Esophagus squamous epithelium (tissue), 5 donors: ENCODE data around the gene MST1R. TPM values are rescaled to one million over a fixed set of nuclear protein-coding genes. Genes with fewer than 3 reads are reported as not detected.

Experiments
- DNase-seq: peaks from one replicate; lab custom pipeline; 2025; lab: John Stamatoyannopoulos, UW
- H3K27ac ChIP-seq, 4 donors: fragments of 200-600 bp; sonication (generic); one replicate each; pipeline ENCODE4 v1.5.1; 2016 to 2019; ENCODE audit warnings: mild to moderate bottlenecking in 1 of 4
- H3K27me3 ChIP-seq, 4 donors: fragments of 200-600 bp; sonication (generic); 1 replicate in 3 of 4; 2 replicates in 1 of 4; pipeline versions ENCODE4 v1.5.1 to v1.6.0; 2017 to 2021; ENCODE audit warnings: antibody characterized with exemption in 1 of 4
- H3K36me3 ChIP-seq, 3 donors: fragments of 200-600 bp; sonication (generic); one replicate each; pipeline ENCODE4 v1.5.1; 2016 to 2019
- H3K4me1 ChIP-seq, 3 donors: fragments of 200-600 bp; sonication (generic); one replicate each; pipeline ENCODE4 v1.5.1; 2017 to 2019
- H3K4me3 ChIP-seq, 4 donors: fragments of 200-600 bp; sonication (generic); 1 replicate in 3 of 4; 2 replicates in 1 of 4; pipeline ENCODE4 v1.5.1; 2016 to 2019; ENCODE audit warnings: mild to moderate bottlenecking in 2 of 4, moderate library complexity in 1 of 4
- H3K9me3 ChIP-seq, 3 donors: fragments of 200-600 bp; sonication (generic); one replicate each; pipeline ENCODE4 v1.5.1; 2016 to 2019
- POLR2A ChIP-seq, 4 donors: fragments of 450-650 bp; IDR thresholded peaks; one replicate each; pipeline ENCODE4 v1.6.1; 2017; ENCODE audit warnings: antibody characterized with exemption in 4 of 4, mild to moderate bottlenecking in 4 of 4, moderate library complexity in 3 of 4
- whole genome bisulfite sequencing, 2 donors: methylation state at CpG; one replicate each; pipeline ENCODE4 v1.1.5; 2018; 5-methylcytosine and 5-hydroxymethylcytosine counted together
- intact Hi-C: fragments of 100-400 bp; cut with DNase I; formaldehyde crosslinking; loops from one replicate; pipeline ENCODE4 v1.15.0; 2022
- total RNA-seq, 4 donors: library from RNA; depleted of rRNA; stranded (reverse); fragments of >200 nt; gene quantifications; one replicate each; pipeline ENCODE4 v1.1.0, GENCODE V29; 2016
- TF ChIP-seq, protein P1 (sequence below), 6 experiments: fragments of 450-650 bp in 4 of 6; fragments of 200-600 bp in 2 of 6; sonication (generic) in 2 of 6; IDR thresholded peaks; one replicate each; pipeline ENCODE4 v1.5.1; 2016 to 2019; ENCODE audit warnings: antibody characterized with exemption in 6 of 6, mild to moderate bottlenecking in 4 of 6, moderate library complexity in 4 of 6
- donor health status: DM: yes; HTN: yes; CAD: no.

Gene MST1R
- total RNA-seq, 4 donors from 2014 or later = 5.4 to 26.5 (median 14.5) TPM

DNA sequence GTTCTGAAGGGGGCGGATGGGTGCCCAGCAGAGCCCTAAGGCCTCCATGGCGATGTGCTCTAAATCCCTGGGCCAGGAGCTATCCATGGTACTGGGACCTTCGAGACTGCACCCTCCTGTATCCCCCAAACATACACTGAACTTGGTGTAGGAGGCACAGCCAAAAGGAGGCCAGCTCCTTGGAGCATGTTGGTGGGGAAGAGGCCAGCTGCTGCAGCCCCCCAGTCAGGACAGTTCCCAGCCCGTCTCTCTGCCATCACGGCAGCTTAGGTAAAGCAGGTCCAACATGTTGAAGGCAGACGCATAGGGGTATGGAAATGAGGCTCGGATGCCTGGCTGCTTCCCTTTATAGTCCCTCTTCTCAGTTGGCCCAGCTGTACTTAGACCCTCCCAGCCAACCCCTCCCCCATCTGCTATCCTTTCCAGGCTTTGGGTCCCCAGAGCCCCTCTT lies 35.8 kb downstream of the MST1R start:
- DNase-seq = no peak
- 19 to 23% methylated on average over 5 to 7 of the region's 7 CpGs for WGBS, 2 donors
- H3K4me3 ChIP-seq = no peak overlapping the region
- H3K36me3 ChIP-seq = no peaks in the 10 kb centered on the region
- intact Hi-C loops = no loop called here
- no peak for TF ChIP-seq POLR2A (IDR thresholded peaks at IDR 0.05)
- TF ChIP-seq, protein P1, sequence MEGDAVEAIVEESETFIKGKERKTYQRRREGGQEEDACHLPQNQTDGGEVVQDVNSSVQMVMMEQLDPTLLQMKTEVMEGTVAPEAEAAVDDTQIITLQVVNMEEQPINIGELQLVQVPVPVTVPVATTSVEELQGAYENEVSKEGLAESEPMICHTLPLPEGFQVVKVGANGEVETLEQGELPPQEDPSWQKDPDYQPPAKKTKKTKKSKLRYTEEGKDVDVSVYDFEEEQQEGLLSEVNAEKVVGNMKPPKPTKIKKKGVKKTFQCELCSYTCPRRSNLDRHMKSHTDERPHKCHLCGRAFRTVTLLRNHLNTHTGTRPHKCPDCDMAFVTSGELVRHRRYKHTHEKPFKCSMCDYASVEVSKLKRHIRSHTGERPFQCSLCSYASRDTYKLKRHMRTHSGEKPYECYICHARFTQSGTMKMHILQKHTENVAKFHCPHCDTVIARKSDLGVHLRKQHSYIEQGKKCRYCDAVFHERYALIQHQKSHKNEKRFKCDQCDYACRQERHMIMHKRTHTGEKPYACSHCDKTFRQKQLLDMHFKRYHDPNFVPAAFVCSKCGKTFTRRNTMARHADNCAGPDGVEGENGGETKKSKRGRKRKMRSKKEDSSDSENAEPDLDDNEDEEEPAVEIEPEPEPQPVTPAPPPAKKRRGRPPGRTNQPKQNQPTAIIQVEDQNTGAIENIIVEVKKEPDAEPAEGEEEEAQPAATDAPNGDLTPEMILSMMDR (IDR thresholded peaks at IDR 0.05) = no peak
- H3K27ac ChIP-seq = no peak overlapping the region
- H3K9me3 ChIP-seq = no peaks in the 10 kb centered on the region
- peaks cover 9 to 15% (median 12%) of the 10 kb centered on the region in 3 donors for H3K4me1 ChIP-seq
- peaks cover 4 to 98% (median 19%) of the 10 kb centered on the region in 4 donors for H3K27me3 ChIP-seq

DNA sequence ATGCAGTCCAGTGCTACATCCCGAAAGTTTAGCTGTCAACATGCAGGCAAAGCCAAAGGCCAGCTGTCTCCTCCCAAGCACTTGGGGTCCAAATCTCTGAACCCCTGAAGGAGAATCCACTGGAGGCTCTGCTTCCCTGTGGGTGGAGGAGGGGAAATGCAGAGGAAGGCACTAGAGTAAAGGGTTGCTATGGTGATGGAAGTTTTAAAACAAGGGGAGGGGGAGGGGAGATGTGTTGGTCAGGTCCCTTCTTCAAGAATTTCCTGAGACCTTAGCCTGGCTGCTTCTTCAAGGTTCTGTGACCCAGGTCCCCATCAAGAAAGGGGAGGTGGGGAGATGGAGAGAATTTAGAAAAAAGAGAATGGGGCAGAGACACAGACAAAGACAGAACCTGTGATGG lies 36.3 kb downstream of the MST1R start:
- Histone ChIP-seq H3K27ac (no peak overlapping the region), H3K36me3 (no peaks in the 10 kb centered on the region), H3K27me3 (peaks cover 4 to 95% (median 19%) of the 10 kb centered on the region in 4 donors), H3K4me3 (no peak overlapping the region), H3K9me3 (no peaks in the 10 kb centered on the region), H3K4me1 (peaks cover 9 to 15% (median 12%) of the 10 kb centered on the region in 3 donors)
- no peak for TF ChIP-seq POLR2A (IDR thresholded peaks at IDR 0.05)
- TF ChIP-seq, protein P1 (IDR thresholded peaks at IDR 0.05) = no peak
- DNase-seq = no peak
- intact Hi-C loops = no loop called here
- no CpG with 5 or more reads among the region's 1 CpG for WGBS, 2 donors

DNA sequence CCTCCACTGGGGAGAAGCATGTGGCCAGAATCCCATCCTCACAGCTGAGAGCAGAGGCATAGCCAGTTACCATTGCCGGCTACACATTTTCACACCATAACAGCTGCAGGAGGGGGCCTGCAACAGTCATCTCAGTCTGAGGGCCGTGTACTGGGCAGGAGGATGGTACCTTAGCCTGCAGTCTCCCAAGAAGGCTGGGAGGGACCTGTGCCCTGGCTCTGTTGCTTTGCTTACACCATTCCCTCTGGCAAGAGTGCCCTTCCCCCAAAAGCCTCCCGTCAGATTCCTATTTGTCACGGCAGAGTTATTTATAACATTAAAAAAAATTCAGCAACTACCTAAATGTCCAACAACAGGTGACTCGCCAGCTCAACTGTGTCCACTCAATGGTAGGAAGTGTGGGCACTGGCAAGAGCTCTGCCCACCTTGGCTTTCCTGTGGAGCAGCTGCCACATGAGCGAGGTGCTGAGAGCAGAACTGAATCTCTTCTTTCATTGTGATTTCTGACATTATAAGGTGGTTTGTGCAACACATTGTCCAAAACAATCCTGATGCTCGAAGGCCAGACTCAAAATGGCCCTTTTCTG lies 38.4 kb downstream of the MST1R start:
- DNase-seq = no peak
- Histone ChIP-seq H3K4me1 (peaks cover 9 to 15% (median 12%) of the 10 kb centered on the region in 3 donors), H3K4me3 (no peak overlapping the region), H3K36me3 (no peaks in the 10 kb centered on the region), H3K9me3 (no peaks in the 10 kb centered on the region), H3K27ac (no peak overlapping the region), H3K27me3 (peaks cover 4 to 80% (median 18%) of the 10 kb centered on the region in 4 donors)
- intact Hi-C loops = no loop called here
- TF ChIP-seq POLR2A (IDR thresholded peaks at IDR 0.05) = no peak
- TF ChIP-seq, protein P1 (IDR thresholded peaks at IDR 0.05) = no peak
- WGBS, 2 donors = 32 to 48% methylated on average over 4 to 6 of the region's 7 CpGs

DNA sequence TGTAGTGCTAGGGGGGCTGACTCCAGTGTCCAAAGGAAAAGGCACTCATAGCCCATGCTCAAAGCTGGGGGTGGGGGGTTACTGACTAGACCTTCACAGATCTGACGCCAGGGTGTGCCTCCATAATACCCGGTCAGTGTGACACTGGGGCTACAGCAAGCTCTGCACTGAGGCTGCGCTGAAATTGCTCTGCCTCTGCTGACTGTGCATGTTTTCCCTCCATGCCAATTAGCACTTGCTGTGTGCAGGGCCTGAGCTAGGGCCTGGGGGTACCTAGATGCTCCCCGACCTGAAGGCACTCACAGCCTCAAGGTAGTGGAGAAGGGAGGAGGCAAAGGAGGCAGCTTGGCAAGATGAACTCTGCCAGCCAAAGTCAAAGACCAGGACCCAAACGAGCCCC lies 39.2 kb downstream of the MST1R start:
- Histone ChIP-seq H3K36me3 (no peaks in the 10 kb centered on the region), H3K4me1 (peaks cover 5 to 9% (median 7%) of the 10 kb centered on the region in 3 donors), H3K27ac (no peak overlapping the region), H3K27me3 (peaks cover 0 to 72% (median 15%) of the 10 kb centered on the region in 4 donors), H3K4me3 (no peak overlapping the region), H3K9me3 (no peaks in the 10 kb centered on the region)
- intact Hi-C loops = no loop called here
- no peak for DNase-seq
- WGBS, 2 donors = 65% methylated on average over 4 of the region's 5 CpGs; no CpG with 5 or more reads in 1 of the 2 donors
- TF ChIP-seq, protein P1 (IDR thresholded peaks at IDR 0.05) = no peak
- TF ChIP-seq POLR2A (IDR thresholded peaks at IDR 0.05) = no peak

DNA sequence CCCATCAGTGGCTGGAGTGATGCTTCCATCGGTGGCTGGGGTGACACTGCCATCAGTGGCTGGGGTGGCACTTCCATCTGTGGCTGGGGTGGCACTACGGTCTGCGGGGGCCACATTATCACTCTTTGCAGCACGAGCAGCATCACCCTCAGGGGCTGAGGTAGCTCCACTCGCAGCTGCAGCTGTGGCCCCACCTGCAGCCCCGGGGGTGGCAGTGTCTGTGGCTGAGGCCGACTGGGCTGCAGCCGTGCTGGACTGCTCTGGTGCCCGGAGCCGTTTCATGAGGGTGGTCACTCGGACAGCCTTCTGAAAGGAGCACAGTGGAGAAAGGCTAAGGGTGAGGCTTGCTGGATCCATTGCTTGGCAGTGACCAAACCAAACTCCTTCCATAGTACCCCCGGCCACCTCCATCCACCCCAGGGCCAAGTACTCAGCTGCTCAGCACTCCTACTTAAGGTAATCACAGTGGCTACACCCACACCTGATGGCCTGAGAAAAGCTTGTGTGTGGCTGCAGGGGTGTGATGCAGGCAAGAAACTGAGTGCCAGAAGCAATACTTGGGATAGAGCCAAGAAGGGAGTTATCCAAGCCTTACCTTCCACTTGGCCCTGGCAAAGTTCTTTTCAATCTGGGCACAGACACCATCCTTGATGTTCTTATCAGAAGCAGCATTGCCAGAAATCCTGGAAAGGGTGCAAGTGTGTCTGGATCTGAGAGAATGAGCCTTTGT lies 43.9 kb downstream of the MST1R start:
- TF ChIP-seq POLR2A (IDR thresholded peaks at IDR 0.05) = no peak
- TF ChIP-seq, protein P1 (IDR thresholded peaks at IDR 0.05) = no peak
- no peak for DNase-seq

More for the DNA sequence above, 43.9 kb downstream of the MST1R start:
- whole genome bisulfite sequencing, 2 donors = 100% methylated on average over 1 of the region's 12 CpGs; no CpG with 5 or more reads in 1 of the 2 donors
- Histone ChIP-seq H3K4me3 (no peak overlapping the region), H3K36me3 (no peaks in the 10 kb centered on the region), H3K27ac (no peak overlapping the region), H3K9me3 (no peaks in the 10 kb centered on the region), H3K27me3 (peaks cover 0 to 24% (median 2%) of the 10 kb centered on the region in 4 donors), H3K4me1 (peaks cover 8 to 17% (median 13%) of the 10 kb centered on the region in 3 donors)
- intact Hi-C loops = no loop called here
